Psoas muscle (tissue), 8 donors: Measurements from ENCODE around the gene UHRF2. TPM values are rescaled to one million over a fixed set of nuclear protein-coding genes. Genes with fewer than 3 reads are reported as not detected.

Experiments used
- ATAC-seq, 4 donors: fragments of 200-7000 bp; cut with Tn5 transposase; one replicate each; pipeline ENCODE4 v1.9.1; 2020; ENCODE audit warnings: moderate library complexity in 3 of 4, mild to moderate bottlenecking in 2 of 4
- DNase-seq, 2 donors: peaks; one replicate each; pipeline ENCODE4 v3.0.0-alpha.2; 2020
- H3K27ac ChIP-seq: fragments of 200-600 bp; one replicate; pipeline ENCODE4 v1.8.0; 2022
- H3K27me3 ChIP-seq, 3 donors: fragments of 200-600 bp in 1 of 3; one replicate each; pipeline versions ENCODE4 v1.6.1 to v1.8.0; 2013 to 2022; ENCODE audit warnings: low read length in 2 of 3, mild to moderate bottlenecking in 2 of 3, moderate library complexity in 1 of 3; ENCODE audit not compliant: insufficient read depth in 3 of 3
- H3K36me3 ChIP-seq, 2 donors: fragments of 200-600 bp in 1 of 2; one replicate each; pipeline versions ENCODE4 v1.6.1 to v1.8.0; 2013 to 2022; ENCODE audit warnings: low read depth in 1 of 2, mild to moderate bottlenecking in 1 of 2, moderate library complexity in 1 of 2; ENCODE audit not compliant: insufficient read depth in 1 of 2
- H3K4me1 ChIP-seq: fragments of 200-600 bp; one replicate; pipeline ENCODE4 v1.8.0; 2022
- H3K4me3 ChIP-seq: fragments of 200-600 bp; one replicate; pipeline ENCODE4 v1.8.0; 2022; ENCODE audit warnings: mild to moderate bottlenecking
- H3K9me3 ChIP-seq: fragments of 200-600 bp; one replicate; pipeline ENCODE4 v1.8.0; 2022
- CTCF ChIP-seq: fragments of 200-600 bp; IDR thresholded peaks from one replicate; pipeline ENCODE4 v1.8.0; 2022; ENCODE audit warnings: antibody characterized with exemption
- WGBS, 3 donors: extraction: QIAGEN DNeasy Blood & Tissue Kit; methylation state at CpG; one replicate each; pipeline versions ENCODE4 v1.1.6 to v1.1.7; 2013; 5-methylcytosine and 5-hydroxymethylcytosine counted together
- intact Hi-C, 2 donors: fragments of 100-400 bp; cut with DNase I; formaldehyde crosslinking; loops; one replicate each; pipeline versions ENCODE4 v1.11.0 to v1.14.2; 2022
- polyA plus RNA-seq, 3 donors: library from polyadenylated mRNA; stranded (reverse); fragments of 200-250 nt; gene quantifications; one replicate each; pipeline ENCODE4 v1.2.3, GENCODE V29; 2013
- total RNA-seq, 4 donors: library from RNA; stranded (reverse); fragmentation: NEBNext Ultra II Directional in 2 of 4; extraction: Animal tissue kit (Norgen Biotek cat#: 25700) in 2 of 4; gene quantifications; one replicate each; pipeline versions ENCODE4 v1.2.1 to v1.2.4, GENCODE V29; 2021 to 2023
- donor health status: healthy with polysubstance abuse.
- donor health status: DM: no; HTN: no; CAD: no; lungs with moderate emphysema.
- donor health status: Bipolar disorder and iron deficiency.
- donor health status: healthy.
- donor health status: DM: yes; HTN: yes; CAD: no.
- donor health status: DM: no; HTN: no; CAD: no.
- donor health status: DM: no; HTN: no; CAD: no.
- donor health status: DM: yes; HTN: yes; CAD: no.

The UHRF2 gene
- total and polyA plus RNA-seq, 7 donors: 11.2 to 18.2 (median 13.0) TPM

DNA sequence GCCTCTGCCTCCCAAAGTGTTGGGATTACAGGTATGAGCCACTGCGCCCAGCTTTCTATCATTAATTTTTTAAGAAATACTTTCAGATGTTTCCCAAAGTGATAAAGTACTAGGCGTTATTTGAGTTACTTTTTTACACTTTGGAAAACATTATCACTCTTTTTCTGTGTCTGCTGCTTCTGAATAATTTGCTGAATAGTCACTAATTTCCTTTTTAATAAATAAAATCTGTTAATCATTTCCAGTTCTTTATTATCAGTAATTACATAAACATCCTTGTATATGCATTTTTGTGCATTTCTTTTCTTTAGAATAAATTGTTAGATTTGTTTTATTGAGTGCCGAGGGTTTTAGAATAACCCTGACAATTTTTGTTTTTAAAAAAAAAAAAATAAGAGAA lies 48.6 kb downstream of the UHRF2 start:
- ATAC-seq: no peak
- TF ChIP-seq CTCF: no peak
- 95 to 97% (median 96%) methylated on average over 3 of the region's 3 CpGs for WGBS, 3 donors
- no peak for DNase-seq
- Histone ChIP-seq H3K9me3 (no peaks in the 10 kb centered on the region), H3K4me3 (no peak overlapping the region), H3K27me3 (no peaks in the 10 kb centered on the region), H3K27ac (no peak overlapping the region), H3K36me3 (peaks cover 0 to 9% of the 10 kb centered on the region in 2 donors), H3K4me1 (no peaks in the 10 kb centered on the region)
- intact Hi-C loops: no loop called here

DNA sequence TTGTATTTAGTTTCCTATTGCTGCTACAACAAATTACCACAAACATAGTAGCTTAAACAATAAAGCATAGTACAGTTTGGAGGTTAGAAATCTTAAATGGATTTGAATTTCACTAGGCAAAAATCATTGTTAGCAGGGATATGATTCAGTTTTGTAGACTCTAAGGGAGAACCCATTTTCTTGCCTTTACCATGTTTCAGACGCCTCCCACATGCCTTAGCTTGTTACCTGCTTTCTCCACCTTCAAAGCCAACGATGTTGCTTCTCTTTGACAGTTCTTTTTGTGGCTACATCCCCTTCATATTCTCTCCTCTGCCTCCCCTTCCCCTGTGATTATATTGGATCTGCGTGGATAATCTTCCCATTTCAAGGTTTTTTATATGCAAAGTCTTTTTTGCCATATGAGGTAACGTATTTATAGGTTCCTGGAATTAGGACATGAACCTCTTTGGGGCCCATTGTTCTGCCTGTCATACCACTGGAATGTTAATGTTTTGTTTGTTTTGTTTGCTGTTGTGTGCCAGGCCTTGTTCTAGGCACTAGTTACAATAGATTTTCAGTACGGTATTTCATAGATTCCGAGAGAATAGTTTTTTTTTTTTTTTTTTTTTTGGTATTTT lies 54.1 kb downstream of the UHRF2 start:
- intact Hi-C loops: no loop called here
- Histone ChIP-seq H3K27me3 (no peaks in the 10 kb centered on the region), H3K4me3 (no peak overlapping the region), H3K9me3 (no peaks in the 10 kb centered on the region), H3K4me1 (no peaks in the 10 kb centered on the region), H3K36me3 (peaks cover 0 to 6% of the 10 kb centered on the region in 2 donors), H3K27ac (no peak overlapping the region)
- DNase-seq (no peak), ATAC-seq (no peak)
- no peak for TF ChIP-seq CTCF
- WGBS, 3 donors: 83 to 85% (median 83%) methylated on average over 6 of the region's 6 CpGs

DNA sequence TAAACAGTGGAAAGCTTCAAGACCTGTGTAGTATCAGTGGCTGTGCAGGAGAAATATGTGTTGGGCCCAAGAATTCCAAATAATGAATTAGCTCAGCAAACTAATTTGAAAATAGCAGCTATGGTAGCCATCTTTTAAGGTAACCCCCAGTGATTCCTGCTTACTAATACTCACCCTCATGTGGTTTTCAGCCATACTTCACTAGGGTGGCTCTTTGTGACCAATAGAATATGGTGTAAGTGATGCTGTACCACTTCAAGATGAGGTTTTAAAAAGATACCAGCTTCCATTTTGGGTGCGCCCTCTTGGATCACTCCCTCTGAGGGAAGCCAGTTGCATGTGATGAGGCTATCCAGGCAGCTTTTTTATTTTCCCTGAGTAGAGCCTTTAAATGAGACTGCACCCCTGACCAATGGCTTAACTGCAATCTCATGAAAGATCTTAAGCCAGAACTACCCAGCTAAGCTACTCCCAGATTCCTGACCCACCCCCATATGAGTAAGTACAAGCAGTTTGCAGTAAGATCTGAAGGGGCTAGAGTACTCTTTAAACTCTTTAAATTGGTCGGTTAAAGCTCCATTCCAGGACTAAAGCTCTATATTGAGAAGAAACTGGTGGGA lies 58.3 kb downstream of the UHRF2 start:
- TF ChIP-seq CTCF: no peak
- H3K9me3 ChIP-seq: no peaks in the 10 kb centered on the region
- no peaks in the 10 kb centered on the region for H3K27me3 ChIP-seq
- H3K36me3 ChIP-seq: peaks cover 0 to 11% of the 10 kb centered on the region in 2 donors
- DNase-seq (no peak), ATAC-seq (no peak)
- H3K4me3 ChIP-seq: no peak overlapping the region
- intact Hi-C loops: no loop called here
- no peak overlapping the region for H3K27ac ChIP-seq
- WGBS, 3 donors: 69 to 93% (median 89%) methylated on average over 2 of the region's 2 CpGs
- H3K4me1 ChIP-seq: peaks cover 14% of the 10 kb centered on the region

DNA sequence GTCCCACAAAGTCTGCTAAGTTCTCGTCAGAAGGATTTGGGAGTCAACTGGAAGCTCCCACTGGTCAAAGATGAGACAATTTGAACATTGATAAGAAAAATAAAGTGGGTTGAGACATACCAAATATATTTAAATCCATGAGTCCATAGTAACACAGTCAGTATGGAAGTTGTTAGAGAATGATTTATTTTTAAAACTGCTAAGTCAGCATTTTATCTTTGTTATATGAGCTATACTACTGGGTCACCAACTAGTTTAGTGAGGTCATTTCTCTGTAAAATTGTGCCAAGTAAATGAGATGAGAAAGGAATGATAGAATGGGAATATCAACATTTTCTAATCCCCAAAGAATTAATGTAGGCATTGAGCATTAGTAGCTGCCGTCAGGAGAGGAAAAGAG lies 60.2 kb downstream of the UHRF2 start:
- ATAC-seq (peak; percentile 37 to 70 (median 48)), DNase-seq (no peak)
- TF ChIP-seq CTCF: no peak
- Histone ChIP-seq H3K27ac (no peak overlapping the region), H3K36me3 (peaks cover 0 to 12% of the 10 kb centered on the region in 2 donors), H3K4me1 (peaks cover 14% of the 10 kb centered on the region), H3K27me3 (no peaks in the 10 kb centered on the region), H3K9me3 (no peaks in the 10 kb centered on the region), H3K4me3 (no peak overlapping the region)
- intact Hi-C loops: no loop called here
- WGBS, 3 donors: 82 to 93% (median 84%) methylated on average over 2 of the region's 2 CpGs
